Astrocyte of the spinal cord (primary cell): ENCODE measurements around the gene UBE2H.
"Not testable (repeated sequence)": the region's sequence is repeated elsewhere in the genome, so short reads cannot be mapped to it uniquely, and the experiment has no call there.

Experiments used
- DNase-seq: peaks from one replicate; pipeline ENCODE4 v3.0.0; 2011; ENCODE audit warnings: low read depth, low spot score
- H3K4me3 ChIP-seq: 2 replicates; pipeline ENCODE4 v1.5.1; 2011; ENCODE audit warnings: low read depth, mild to moderate bottlenecking, low read length, moderate library complexity
- in situ Hi-C: cut with HindIII; loops from 2 replicates; pipeline ENCODE4 v1.10.0; 2017; ENCODE audit warnings: low sequenced_read_pairs
- TF ChIP-seq, protein P1 (sequence below): IDR thresholded peaks from 2 replicates; pipeline ENCODE4 v1.5.1; 2012; ENCODE audit warnings: low read depth, mild to moderate bottlenecking, low read length, inconsistent platforms

UBE2H gene

DNA sequence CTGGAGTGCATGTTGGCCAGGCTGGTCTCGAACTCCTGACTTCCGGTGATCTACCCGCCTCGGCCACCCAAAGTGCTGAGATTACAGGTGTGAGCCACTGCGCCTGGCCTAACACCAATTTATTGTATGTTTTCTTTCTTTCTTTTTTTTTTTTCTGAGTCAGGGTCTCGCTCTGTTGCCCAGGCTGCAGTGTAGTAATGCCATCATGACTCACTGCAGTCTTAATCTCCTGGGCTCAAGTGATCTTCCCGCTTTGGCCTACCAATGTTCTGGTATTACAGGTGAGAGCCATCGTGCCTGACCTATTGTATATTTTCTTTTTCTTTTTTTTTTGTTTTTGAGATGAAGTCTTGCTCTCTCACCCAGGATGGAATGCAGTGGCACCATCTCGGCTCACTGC lies 33.8 kb upstream of the UBE2H start:
- no peak for DNase-seq
- in situ Hi-C loops: no loop called here

DNA sequence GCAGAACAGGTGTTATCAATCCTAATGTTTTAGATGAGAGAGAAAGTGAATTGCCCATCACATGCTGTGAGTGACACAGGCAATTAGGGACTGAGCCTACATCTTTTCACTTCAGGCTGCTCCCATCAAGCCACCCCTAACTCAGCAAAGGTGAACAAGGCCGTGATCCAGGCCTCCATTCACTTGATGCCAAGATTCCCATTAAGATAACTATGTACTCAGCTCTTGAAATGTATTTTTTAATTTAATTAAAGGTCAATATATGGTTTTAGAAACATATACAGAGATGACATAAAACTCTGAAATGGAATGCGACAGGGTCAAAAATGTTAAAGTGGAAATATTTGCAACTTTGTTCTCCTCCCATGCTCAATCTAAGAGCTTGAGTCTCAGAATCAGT lies 27.9 kb upstream of the UBE2H start:
- DNase-seq: no peak
- H3K4me3 ChIP-seq: no peak overlapping the region
- in situ Hi-C loops: no loop called here
- TF ChIP-seq, protein P1, sequence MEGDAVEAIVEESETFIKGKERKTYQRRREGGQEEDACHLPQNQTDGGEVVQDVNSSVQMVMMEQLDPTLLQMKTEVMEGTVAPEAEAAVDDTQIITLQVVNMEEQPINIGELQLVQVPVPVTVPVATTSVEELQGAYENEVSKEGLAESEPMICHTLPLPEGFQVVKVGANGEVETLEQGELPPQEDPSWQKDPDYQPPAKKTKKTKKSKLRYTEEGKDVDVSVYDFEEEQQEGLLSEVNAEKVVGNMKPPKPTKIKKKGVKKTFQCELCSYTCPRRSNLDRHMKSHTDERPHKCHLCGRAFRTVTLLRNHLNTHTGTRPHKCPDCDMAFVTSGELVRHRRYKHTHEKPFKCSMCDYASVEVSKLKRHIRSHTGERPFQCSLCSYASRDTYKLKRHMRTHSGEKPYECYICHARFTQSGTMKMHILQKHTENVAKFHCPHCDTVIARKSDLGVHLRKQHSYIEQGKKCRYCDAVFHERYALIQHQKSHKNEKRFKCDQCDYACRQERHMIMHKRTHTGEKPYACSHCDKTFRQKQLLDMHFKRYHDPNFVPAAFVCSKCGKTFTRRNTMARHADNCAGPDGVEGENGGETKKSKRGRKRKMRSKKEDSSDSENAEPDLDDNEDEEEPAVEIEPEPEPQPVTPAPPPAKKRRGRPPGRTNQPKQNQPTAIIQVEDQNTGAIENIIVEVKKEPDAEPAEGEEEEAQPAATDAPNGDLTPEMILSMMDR: no peak

More for the DNA sequence above, 33.8 kb upstream of the UBE2H start:
- TF ChIP-seq, protein P1: no peak
- H3K4me3 ChIP-seq: no peak overlapping the region

DNA sequence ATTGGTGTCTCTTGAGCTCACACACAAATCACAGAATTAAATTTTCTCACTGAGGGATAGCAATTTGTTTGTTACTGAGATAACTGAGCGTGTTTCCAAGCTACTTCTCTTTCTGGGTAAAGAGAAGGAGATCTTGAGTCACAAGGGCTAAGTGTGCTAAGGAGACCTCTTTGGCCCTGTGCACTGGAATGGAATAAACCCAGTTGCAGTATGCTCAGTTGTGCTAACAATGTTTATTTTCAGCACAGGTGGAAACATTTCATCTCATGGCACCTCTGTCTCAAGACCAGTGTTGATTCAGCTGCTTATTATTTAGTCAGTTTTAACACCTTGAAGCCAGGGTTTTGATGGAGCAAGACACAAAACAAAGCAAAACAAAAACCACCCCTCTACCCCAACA lies 22.5 kb upstream of the UBE2H start:
- H3K4me3 ChIP-seq: no peak overlapping the region
- in situ Hi-C loops: no loop called here
- no peak for DNase-seq
- TF ChIP-seq, protein P1: no peak

DNA sequence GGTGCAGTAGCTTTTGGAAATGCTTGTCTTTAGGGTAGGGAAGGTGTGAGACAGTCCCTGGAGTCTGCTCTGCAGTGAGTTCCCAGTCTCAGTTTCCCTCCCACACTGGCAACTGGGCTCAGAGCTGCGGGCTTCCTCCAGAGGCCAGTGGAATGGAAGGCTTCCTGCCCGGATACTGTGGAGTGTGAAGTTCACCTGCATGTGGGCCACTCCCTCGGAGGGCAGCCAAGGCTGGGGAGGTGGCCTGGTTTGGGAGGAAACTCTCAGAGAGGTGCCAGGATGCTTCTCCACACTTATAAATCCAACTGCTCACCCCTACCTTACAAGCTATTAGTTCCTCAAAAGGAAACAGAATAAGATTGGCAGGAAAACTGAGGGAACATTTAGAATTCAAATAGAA lies 18.1 kb upstream of the UBE2H start:
- TF ChIP-seq, protein P1: no peak
- in situ Hi-C loops: no loop called here
- no peak for DNase-seq
- H3K4me3 ChIP-seq: no peak overlapping the region

DNA sequence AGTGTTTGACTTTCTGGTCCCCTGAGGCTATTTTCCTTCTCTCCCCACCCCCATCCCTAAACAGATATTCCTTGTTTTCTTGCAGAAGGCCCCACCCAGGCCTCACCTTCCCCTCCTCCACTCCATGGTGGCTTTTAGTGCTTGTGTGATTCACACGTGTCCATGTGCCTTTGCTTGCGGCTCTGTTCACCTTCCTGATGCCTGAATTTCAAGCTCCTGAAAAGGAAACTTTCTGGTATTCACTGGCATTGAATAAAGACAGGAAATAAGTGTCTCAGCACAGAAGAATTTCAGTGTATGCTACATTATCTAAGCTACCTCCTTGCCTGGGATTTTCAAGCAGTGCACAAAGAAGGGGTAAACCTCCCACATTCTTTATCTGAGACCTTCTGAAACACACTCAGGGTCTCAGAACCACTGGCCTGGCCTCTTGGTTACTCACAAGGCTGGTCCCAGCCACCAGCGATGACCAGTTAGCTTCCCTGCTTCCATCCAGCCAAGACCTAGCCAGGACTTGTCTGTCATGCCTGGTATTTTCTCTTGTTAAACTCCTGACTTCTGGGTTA lies 17.2 kb upstream of the UBE2H start:
- no peak overlapping the region for H3K4me3 ChIP-seq
- peak; percentile 88 for DNase-seq

DNA sequence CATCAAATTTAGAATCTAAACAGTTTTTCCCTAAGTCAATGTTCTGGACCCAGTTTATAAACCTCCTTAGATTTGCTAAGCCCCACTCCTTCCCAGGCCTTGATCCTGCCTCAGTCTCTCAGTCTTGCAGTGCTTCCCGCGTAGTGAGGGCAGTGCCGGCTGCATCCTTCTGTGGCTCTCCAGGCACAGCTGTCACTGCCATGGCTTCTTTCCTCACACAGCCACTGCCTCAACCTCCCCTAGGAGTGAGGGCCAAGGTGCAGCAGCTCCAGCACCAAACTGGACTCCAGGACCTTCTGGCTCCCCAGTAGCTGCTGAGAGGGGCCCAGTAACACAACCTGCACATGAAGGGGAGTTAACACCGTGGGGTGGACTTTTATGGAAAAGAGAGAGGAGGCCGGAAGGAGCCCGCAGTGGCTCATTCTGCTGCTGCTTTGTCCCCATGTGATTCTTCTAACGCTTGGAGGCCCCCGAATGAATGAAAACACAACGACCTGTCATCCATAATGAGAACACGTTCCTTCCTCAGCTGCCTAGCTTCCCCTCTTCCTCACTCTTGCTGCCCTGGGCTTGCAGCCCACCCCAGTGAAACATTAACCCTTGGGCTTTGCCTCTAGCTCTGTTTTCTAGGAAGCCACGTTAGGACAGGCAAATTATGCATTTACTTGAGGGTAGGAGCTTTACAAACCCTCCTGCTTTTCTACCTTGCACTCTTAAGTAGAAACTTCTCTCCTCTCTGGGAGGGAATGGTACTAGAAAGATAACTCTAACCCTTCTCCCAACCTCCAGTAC lies 16.0 kb upstream of the UBE2H start:
- in situ Hi-C loops: no loop called here
- no peak for DNase-seq

More for the DNA sequence above, 17.2 kb upstream of the UBE2H start:
- TF ChIP-seq, protein P1: no peak
- in situ Hi-C loops: no loop called here

DNA sequence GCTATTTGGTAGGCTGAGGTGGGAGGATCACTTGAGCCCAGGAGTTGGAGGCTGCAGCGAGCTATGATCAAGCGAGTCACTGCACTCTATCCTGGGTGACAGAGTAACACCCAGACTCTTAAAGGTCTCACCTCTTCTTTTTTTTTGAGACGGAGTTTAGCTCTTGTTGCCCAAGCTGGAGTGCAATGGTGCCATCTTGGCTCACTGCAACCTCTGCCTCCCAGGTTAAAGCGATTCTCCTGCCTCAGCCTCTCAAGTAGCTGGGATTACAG lies 7.4 kb upstream of the UBE2H start:
- in situ Hi-C loops, DNase-seq, H3K4me3 ChIP-seq: not testable (repeated sequence)

More for the DNA sequence above, 16.0 kb upstream of the UBE2H start:
- no peak overlapping the region for H3K4me3 ChIP-seq
- TF ChIP-seq, protein P1: no peak
